GM18868 (cell line): ENCODE results near the gene DDX1.

Source experiments
- ATAC-seq: cut with Tn5 transposase; IDR thresholded peaks from one replicate; pipeline ENCODE4 v1.9.1; 2021; ENCODE audit warnings: mild to moderate bottlenecking, moderate library complexity; ENCODE audit not compliant: unreplicated experiment

The DDX1 gene

GRCh38 chr2:15642815-15643500, 51.3 kb downstream of the DDX1 start:
- ATAC-seq = no peak

- no peak for ATAC-seq
Measured at GRCh38 chr2:15643791-15644585, 52.3 kb downstream of the DDX1 start.

- ATAC-seq = no peak
Measured at GRCh38 chr2:15645300-15645699, 53.6 kb downstream of the DDX1 start.

GRCh38 chr2:15645720-15646385, 54.2 kb downstream of the DDX1 start:
- ATAC-seq = no peak

- ATAC-seq = no peak
Measured at GRCh38 chr2:15646661-15647060, 55.0 kb downstream of the DDX1 start.

GRCh38 chr2:15647622-15648590, 56.2 kb downstream of the DDX1 start:
- ATAC-seq = no peak

GRCh38 chr2:15648593-15649525, 57.2 kb downstream of the DDX1 start:
- no peak for ATAC-seq

- no peak for ATAC-seq
Measured at GRCh38 chr2:15649561-15650255, 58.0 kb downstream of the DDX1 start.

GRCh38 chr2:15650616-15651366, 59.1 kb downstream of the DDX1 start:
- no peak for ATAC-seq

GRCh38 chr2:15651367-15651727, 59.7 kb downstream of the DDX1 start:
- no peak for ATAC-seq

- ATAC-seq = no peak
Measured at GRCh38 chr2:15652252-15652651, 60.6 kb downstream of the DDX1 start.

- no peak for ATAC-seq
Measured at GRCh38 chr2:15652801-15653200, 61.1 kb downstream of the DDX1 start.

GRCh38 chr2:15653806-15654726, 62.4 kb downstream of the DDX1 start:
- no peak for ATAC-seq

- no peak for ATAC-seq
Measured at GRCh38 chr2:15654727-15655073, 63.0 kb downstream of the DDX1 start.

- no peak for ATAC-seq
Measured at GRCh38 chr2:15655123-15655887, 63.6 kb downstream of the DDX1 start.

GRCh38 chr2:15656090-15656489, 64.4 kb downstream of the DDX1 start:
- no peak for ATAC-seq

- no peak for ATAC-seq
Measured at GRCh38 chr2:15657759-15658158, 66.1 kb downstream of the DDX1 start.
